Stimulated activated CD4-positive, alpha-beta T cell treated with anti-CD3 and anti-CD28 coated beads, Interleukin-12 subunit alpha, Interleukin-12 subunit beta, amount 100 ng/mL, for 24 hours (primary cell): ENCODE data around the gene LHFPL6.

Experiments used
- DNase-seq, 2 experiments: peaks; one replicate each; pipeline ENCODE4 v3.0.0-alpha.2; 2020; ENCODE audit warnings: low read depth in 2 of 2

Gene LHFPL6

GRCh38 chr13:39554371-39554770 lies 48.6 kb downstream of the LHFPL6 start:
- DNase-seq, result no peak

DNA sequence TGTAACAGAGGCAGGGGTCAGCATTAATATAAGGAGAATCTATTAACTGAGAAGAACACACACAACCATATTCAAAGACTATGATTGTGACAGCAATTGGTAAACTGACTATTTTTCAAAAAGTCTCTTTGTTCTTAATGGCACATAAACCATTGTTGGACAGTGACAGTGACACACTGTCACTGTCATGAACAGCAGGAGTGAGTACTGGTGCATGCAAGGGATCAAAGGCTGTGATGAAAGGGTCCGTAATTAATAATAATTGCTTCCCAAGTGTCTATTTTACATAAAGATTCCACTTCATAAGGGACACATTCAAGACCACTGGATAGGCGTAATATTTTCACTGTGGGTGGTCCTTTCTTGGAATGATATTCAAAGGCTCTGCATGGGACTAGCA lies 50.7 kb downstream of the LHFPL6 start:
- DNase-seq, result no peak

DNA sequence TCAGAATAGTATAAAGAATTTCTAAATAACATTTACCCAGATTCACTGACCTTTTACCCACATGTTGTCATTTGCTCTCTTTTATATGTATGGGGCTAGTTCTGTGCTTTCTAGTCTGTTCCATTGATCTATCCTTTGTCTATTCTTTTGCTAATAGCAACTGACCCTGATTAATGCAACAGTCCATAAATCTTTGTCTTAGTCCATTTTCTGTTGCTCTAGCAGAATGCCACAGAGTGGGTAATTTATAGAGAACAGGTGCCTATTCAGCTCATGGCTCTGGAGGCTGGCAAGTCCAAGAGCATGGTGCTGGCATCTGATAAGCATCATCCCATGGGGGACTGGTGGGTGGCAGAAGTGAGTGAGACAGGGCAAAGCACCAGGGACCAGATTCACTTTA lies 52.1 kb downstream of the LHFPL6 start:
- DNase-seq, result no peak

- DNase-seq, result no peak
These were observed 55.9 kb downstream of the LHFPL6 start for GRCh38 chr13:39547108-39547507.

GRCh38 chr13:39542361-39542760 lies 60.6 kb downstream of the LHFPL6 start:
- no peak for DNase-seq

DNA sequence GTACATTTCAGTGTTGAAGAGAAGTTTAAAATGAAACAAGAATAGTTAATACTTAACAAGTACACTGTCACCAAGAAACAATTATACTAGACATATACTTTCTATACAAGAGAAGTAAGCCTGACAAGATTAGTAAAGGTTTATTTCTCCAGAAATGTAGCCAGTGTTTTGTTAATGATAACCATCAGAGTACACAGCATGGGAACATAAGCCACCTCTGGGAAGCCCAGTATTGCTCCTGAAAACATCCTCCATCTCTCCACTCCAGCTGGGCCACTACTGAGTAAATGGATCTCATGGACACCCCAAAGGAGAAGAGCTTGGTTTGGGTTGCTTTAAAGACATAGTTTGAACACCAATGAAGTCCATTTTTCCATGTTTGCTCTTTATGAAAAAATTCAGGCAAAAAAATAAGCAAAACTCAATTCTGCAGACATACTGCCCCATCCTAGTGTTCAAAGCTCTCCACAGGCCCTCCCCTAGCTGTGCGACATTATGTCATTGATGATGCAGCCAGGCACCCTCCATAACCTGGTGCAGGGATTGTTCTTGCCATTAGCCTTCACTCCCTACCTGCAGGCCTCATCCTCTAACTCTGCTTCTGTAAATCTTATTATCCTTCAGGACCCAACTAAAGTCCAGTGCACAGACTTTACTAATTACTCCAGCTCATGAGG lies 61.9 kb downstream of the LHFPL6 start:
- no peak for DNase-seq

DNA sequence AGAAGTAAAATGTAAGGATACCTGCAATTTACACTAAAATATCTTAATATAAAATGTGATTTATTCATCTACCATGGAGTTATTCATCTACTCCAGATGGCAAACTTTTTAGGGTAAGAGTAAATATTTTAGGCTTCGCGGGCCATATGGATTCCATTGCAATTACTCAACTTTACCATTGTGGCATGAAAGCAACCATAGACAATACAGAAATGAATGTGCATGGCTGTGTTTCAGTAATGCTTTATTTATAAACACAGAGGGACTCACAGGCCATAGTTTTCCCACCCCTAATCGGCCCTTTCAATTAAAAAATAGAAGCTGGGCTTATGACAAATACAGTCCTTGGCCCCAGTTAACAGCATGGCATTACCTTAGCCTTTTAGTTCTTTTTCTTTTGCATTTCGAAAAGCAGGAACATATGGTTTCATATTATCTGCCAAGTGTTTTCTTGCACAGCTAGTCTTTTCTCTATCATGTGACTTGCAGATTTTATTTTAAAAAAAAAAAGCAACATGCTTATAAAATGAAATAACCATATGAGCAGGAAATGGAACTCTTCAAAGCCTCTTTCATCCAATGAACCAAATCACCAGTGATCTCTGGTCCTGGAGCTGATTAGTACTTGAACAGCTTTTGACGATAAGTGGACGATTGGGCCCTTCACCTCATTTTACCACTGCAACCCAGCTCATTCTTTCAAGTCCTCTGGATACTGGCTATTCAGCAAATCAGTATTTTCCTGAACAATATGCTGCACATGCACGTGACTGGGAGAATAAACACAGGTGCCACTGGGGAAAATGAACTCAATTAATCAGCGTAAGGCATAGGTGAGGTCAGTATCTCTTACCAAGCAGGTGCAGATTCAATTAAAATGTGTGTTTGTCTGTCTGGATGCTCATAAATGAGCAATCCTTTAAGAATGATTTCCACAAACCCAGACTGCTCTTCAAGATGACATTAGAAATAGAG lies 63.9 kb downstream of the LHFPL6 start:
- DNase-seq, result no peak

- DNase-seq, result no peak
These were observed 66.1 kb downstream of the LHFPL6 start for GRCh38 chr13:39536906-39537305.

- no peak for DNase-seq
These were observed 66.7 kb downstream of the LHFPL6 start for GRCh38 chr13:39536274-39536673.

DNA sequence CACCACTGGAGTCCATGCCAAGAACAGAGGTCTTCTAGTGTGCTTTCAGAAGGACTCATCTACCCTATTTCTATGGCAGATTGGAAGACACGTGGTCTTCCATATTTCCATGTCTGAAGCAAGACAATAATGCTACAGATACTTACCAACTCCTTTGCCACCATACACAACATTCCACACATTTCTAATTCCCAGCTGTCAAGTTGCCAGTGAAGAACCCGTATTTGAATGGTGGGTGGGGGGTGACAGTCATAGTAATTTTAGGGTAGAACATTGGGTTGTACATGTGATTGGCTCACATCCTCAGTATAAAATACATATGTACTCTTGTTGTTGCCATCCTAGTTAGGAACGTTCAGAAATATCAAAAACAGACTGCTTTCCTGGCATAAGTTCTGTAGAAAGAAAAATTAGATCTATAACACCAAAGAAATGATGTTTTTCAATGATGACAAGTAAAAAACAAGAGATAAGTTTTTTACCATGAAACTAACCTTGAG lies 69.3 kb downstream of the LHFPL6 start:
- DNase-seq, result no peak

DNA sequence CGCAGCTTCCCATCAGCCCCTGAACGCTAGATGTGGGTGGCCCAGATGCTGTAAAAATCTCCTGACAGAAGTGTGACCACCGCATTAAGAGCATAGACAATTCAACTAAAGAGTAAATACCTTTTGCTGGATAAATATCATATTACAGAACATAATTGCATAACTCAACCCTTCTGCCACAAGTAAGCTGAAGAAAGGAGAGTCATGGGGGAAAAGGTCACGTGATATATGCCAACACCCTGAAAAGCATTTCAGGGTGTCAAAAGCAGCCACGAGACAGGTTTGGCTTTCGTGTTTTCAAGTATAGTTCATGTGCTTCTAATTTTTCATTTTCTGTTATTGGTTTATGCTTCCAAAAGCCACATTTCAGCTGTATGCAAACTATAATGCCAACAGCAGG lies 71.3 kb downstream of the LHFPL6 start:
- DNase-seq, result no peak

GRCh38 chr13:39530916-39531315 lies 72.1 kb downstream of the LHFPL6 start:
- DNase-seq, result no peak

GRCh38 chr13:39528661-39528980 lies 74.4 kb downstream of the LHFPL6 start:
- DNase-seq, result no peak

GRCh38 chr13:39527961-39528660 lies 74.9 kb downstream of the LHFPL6 start:
- no peak for DNase-seq

- DNase-seq, result no peak
These were observed 75.7 kb downstream of the LHFPL6 start for GRCh38 chr13:39527301-39527700.

DNA sequence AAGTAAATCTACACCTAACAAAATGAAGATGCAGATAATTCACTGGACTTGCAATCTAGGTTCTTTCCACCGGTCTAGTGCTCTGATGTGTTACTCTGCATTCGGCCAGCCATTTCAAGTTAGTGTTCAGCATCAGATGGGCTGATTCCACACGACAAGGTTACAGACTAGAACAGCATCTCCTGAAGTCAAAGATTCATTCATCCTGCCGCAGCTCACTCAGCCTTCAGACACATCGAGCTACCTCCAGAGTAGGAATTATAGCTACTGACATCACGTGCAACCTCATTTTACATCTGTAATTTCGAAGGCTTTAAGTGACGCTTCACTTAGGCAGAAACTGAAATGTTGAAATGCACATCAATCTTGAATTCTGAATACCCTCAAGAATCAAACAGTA lies 76.5 kb downstream of the LHFPL6 start:
- no peak for DNase-seq

DNA sequence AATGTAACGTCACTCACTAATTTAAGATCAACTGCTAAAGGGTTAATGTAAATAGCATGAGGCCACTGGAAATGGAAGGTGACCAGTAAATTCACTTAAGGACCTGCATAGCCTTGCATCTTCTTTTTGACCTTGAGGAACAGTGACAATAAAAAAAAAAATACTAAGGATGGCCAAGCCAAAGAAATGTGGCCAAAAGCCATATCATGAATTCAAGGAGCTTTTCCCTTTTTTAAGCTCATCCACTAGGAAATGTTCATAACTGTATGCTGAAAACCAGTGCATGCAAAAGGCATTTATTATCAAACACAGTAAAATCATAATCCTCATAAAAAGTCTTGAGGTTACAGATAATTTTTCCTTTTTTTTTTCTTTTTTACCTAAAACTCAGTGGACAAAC lies 77.5 kb downstream of the LHFPL6 start:
- DNase-seq, result no peak

- no peak for DNase-seq
These were observed 78.2 kb downstream of the LHFPL6 start for GRCh38 chr13:39524795-39525194.

GRCh38 chr13:39522329-39522728 lies 80.7 kb downstream of the LHFPL6 start:
- DNase-seq, result no peak

GRCh38 chr13:39521701-39522100 lies 81.3 kb downstream of the LHFPL6 start:
- no peak for DNase-seq

DNA sequence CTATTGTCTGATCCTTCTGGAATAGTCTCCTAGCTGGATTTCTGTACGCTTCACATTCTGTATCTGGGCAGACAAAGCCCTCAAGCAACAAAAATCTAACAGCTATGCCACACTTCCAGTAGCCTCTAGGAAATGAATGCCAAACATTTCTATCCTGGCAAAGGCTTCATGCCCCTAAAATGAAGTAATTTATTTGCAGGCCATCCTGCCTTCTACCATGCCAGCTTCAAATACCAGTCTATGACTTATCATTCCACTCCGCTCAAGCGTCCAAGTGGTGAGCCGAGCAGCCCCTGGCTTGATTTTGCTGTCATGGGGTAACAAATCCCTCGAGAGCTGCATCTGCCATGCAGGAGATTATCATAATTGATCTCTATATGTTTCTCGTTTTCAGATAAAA lies 86.9 kb downstream of the LHFPL6 start:
- no peak for DNase-seq

DNA sequence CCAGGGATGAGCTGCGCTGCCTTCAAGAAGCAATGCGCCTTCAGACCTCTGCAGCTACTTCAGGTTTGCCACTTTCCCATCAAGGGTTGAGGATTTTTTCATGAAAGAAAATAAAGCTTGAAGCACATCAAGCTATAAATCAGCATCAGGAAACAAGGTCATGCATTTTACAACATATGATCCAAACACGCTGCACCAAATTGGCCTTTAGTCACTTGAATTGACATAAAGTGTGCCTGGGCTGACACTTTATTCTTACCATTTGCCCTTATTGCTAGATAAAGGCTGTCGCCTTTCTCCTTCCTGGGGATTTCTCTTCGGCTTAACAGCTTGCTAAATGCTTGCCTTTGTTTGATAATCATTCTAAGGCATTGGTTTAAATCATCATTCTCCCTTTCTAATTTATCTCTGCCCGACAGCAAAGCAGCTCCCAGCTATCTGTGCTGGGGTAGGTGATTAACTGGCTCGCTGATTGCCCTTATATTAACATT lies 87.7 kb downstream of the LHFPL6 start:
- no peak for DNase-seq
